ENCODE results near the gene WASHC2C.
"Not testable (repeated sequence)": the region's sequence is repeated elsewhere in the genome, so short reads cannot be mapped to it uniquely, and the experiment has no call there.

The WASHC2C gene

GRCh38 chr10:45726703-45727420, at the start of gene WASHC2C:
Gene WASHC2C (plus strand): TSS chr10:45727266. CDS start chr10:45727318, 52 bp downstream.
- DNase-seq (ENCODE audit: low spot score) = peak; percentile 79

- not testable (repeated sequence) for DNase-seq (ENCODE audit: low spot score)
Observed at GRCh38 chr10:45678467-45678866, 48.6 kb upstream of the WASHC2C start.

GRCh38 chr10:45710200-45710796, 16.8 kb upstream of the WASHC2C start:
- DNase-seq (ENCODE audit: low spot score) = not testable (repeated sequence)

GRCh38 chr10:45711223-45711622, 15.8 kb upstream of the WASHC2C start:
- not testable (repeated sequence) for DNase-seq (ENCODE audit: low spot score)

- not testable (repeated sequence) for DNase-seq (ENCODE audit: low spot score)
Observed at GRCh38 chr10:45717053-45717452, 10.0 kb upstream of the WASHC2C start.

GRCh38 chr10:45717642-45718041, 9.4 kb upstream of the WASHC2C start:
- not testable (repeated sequence) for DNase-seq (ENCODE audit: low spot score)

- DNase-seq (ENCODE audit: low spot score) = not testable (repeated sequence)
Observed at GRCh38 chr10:45721503-45721902, 5.6 kb upstream of the WASHC2C start.

GRCh38 chr10:45723851-45724250, 3.2 kb upstream of the WASHC2C start:
- DNase-seq (ENCODE audit: low spot score) = not testable (repeated sequence)

- DNase-seq (ENCODE audit: low spot score) = not testable (repeated sequence)
Observed at GRCh38 chr10:45727421-45727965, 427 bp downstream of the WASHC2C start.

- DNase-seq (ENCODE audit: low spot score) = not testable (repeated sequence)
Observed at GRCh38 chr10:45734449-45734848, 7.4 kb downstream of the WASHC2C start.

GRCh38 chr10:45734867-45735266, 7.8 kb downstream of the WASHC2C start:
- DNase-seq (ENCODE audit: low spot score) = not testable (repeated sequence)

- not testable (repeated sequence) for DNase-seq (ENCODE audit: low spot score)
Observed at GRCh38 chr10:45741559-45741958, 14.5 kb downstream of the WASHC2C start.

GRCh38 chr10:45742014-45742413, 14.9 kb downstream of the WASHC2C start:
- not testable (repeated sequence) for DNase-seq (ENCODE audit: low spot score)

GRCh38 chr10:45751141-45751540, 24.1 kb downstream of the WASHC2C start:
- not testable (repeated sequence) for DNase-seq (ENCODE audit: low spot score)

- not testable (repeated sequence) for DNase-seq (ENCODE audit: low spot score)
Observed at GRCh38 chr10:45752210-45752609, 25.1 kb downstream of the WASHC2C start.

- not testable (repeated sequence) for DNase-seq (ENCODE audit: low spot score)
Observed at GRCh38 chr10:45753979-45754495, 27.0 kb downstream of the WASHC2C start.

- not testable (repeated sequence) for DNase-seq (ENCODE audit: low spot score)
Observed at GRCh38 chr10:45755083-45755482, 28.0 kb downstream of the WASHC2C start.

GRCh38 chr10:45756065-45756464, 29.0 kb downstream of the WASHC2C start:
- DNase-seq (ENCODE audit: low spot score) = not testable (repeated sequence)

GRCh38 chr10:45757661-45758396, 30.8 kb downstream of the WASHC2C start:
- DNase-seq (ENCODE audit: low spot score) = not testable (repeated sequence)

- not testable (repeated sequence) for DNase-seq (ENCODE audit: low spot score)
Observed at GRCh38 chr10:45761622-45762021, 34.6 kb downstream of the WASHC2C start.

GRCh38 chr10:45763037-45763436, 36.0 kb downstream of the WASHC2C start:
- DNase-seq (ENCODE audit: low spot score) = not testable (repeated sequence)

- not testable (repeated sequence) for DNase-seq (ENCODE audit: low spot score)
Observed at GRCh38 chr10:45768334-45768733, 41.3 kb downstream of the WASHC2C start.
